GM12875 (cell line): ENCODE measurements around the gene WWOX.

ENCODE experiments used
- H3K4me3 ChIP-seq: one replicate; pipeline ENCODE4 v1.5.1; 2011; ENCODE audit warnings: low read depth, low read length, control low read depth
- CTCF ChIP-seq: IDR thresholded peaks from 2 replicates; pipeline ENCODE4 v1.5.1; 2011; ENCODE audit warnings: low read depth, mild to moderate bottlenecking, control low read depth, inconsistent platforms, low read length, moderate library complexity, borderline replicate concordance; ENCODE audit not compliant: insufficient read depth

Gene WWOX

GRCh38 chr16:79098907-79099306 is 999.5 kb downstream of the WWOX start:
- no peak overlapping the region for H3K4me3 ChIP-seq
- TF ChIP-seq CTCF, result no peak

- TF ChIP-seq CTCF, result no peak
- no peak overlapping the region for H3K4me3 ChIP-seq
These were observed 1000.3 kb downstream of the WWOX start for GRCh38 chr16:79099716-79100115.

GRCh38 chr16:79100447-79100846 is 1001.0 kb downstream of the WWOX start:
- no peak overlapping the region for H3K4me3 ChIP-seq

GRCh38 chr16:79101491-79101890 is 1002.0 kb downstream of the WWOX start:
- TF ChIP-seq CTCF, result no peak
- H3K4me3 ChIP-seq, result no peak overlapping the region

More at GRCh38 chr16:79100447-79100846, 1001.0 kb downstream of the WWOX start:
- TF ChIP-seq CTCF, result no peak

GRCh38 chr16:79104567-79104966 is 1005.1 kb downstream of the WWOX start:
- no peak for TF ChIP-seq CTCF
- H3K4me3 ChIP-seq, result no peak overlapping the region

- TF ChIP-seq CTCF, result no peak
These were observed 1007.8 kb downstream of the WWOX start for GRCh38 chr16:79107301-79107700.

GRCh38 chr16:79109771-79110170 is 1010.3 kb downstream of the WWOX start:
- TF ChIP-seq CTCF, result no peak
- H3K4me3 ChIP-seq, result no peak overlapping the region

More at GRCh38 chr16:79107301-79107700, 1007.8 kb downstream of the WWOX start:
- no peak overlapping the region for H3K4me3 ChIP-seq
